ENCODE measurements around the gene SDHC.
"Not testable (repeated sequence)": the region's sequence is repeated elsewhere in the genome, so short reads cannot be mapped to it uniquely, and the experiment has no call there.

Gene SDHC

GRCh38 chr1:161388639-161389038, 74.5 kb downstream of the SDHC start:
- H3K27me3 Mint-ChIP-seq (ENCODE audit: low read depth) = no peaks in the 10 kb centered on the region
- peaks cover 38% of the 10 kb centered on the region for H3K4me1 Mint-ChIP-seq (ENCODE audit: low read depth)
- peak overlapping the region; percentile 90 for H3K4me3 Mint-ChIP-seq
- peak overlapping the region; percentile 96 for H3K27ac Mint-ChIP-seq
- H3K9me3 Mint-ChIP-seq = no peaks in the 10 kb centered on the region
- H3K36me3 Mint-ChIP-seq (ENCODE audit: low read depth) = peaks cover 3% of the 10 kb centered on the region

- not testable (repeated sequence) for H3K9me3 Mint-ChIP-seq; H3K27me3 Mint-ChIP-seq (ENCODE audit: low read depth); H3K36me3 Mint-ChIP-seq (ENCODE audit: low read depth)
- peak overlapping the region; percentile 96 for H3K27ac Mint-ChIP-seq
- H3K4me1 Mint-ChIP-seq (ENCODE audit: low read depth) = peaks cover 38% of the 10 kb centered on the region
- H3K4me3 Mint-ChIP-seq = peak overlapping the region; percentile 90
Observed at GRCh38 chr1:161389158-161389557, 75.0 kb downstream of the SDHC start.

GRCh38 chr1:161389691-161390558, 75.7 kb downstream of the SDHC start:
- Mint-ChIP-seq H3K36me3 (ENCODE audit: low read depth) (peaks cover 3% of the 10 kb centered on the region), H3K4me1 (ENCODE audit: low read depth) (peaks cover 38% of the 10 kb centered on the region), H3K27me3 (ENCODE audit: low read depth) (no peaks in the 10 kb centered on the region), H3K4me3 (peak overlapping the region; percentile 90), H3K9me3 (no peaks in the 10 kb centered on the region), H3K27ac (peak overlapping the region; percentile 96)

GRCh38 chr1:161390559-161390858, 76.3 kb downstream of the SDHC start:
- Mint-ChIP-seq H3K36me3 (ENCODE audit: low read depth) (peaks cover 3% of the 10 kb centered on the region), H3K27me3 (ENCODE audit: low read depth) (no peaks in the 10 kb centered on the region), H3K27ac (peak overlapping the region; percentile 96), H3K4me1 (ENCODE audit: low read depth) (peaks cover 38% of the 10 kb centered on the region), H3K4me3 (peak overlapping the region; percentile 90), H3K9me3 (no peaks in the 10 kb centered on the region)

- H3K4me1 Mint-ChIP-seq (ENCODE audit: low read depth) = peaks cover 38% of the 10 kb centered on the region
- H3K36me3 Mint-ChIP-seq (ENCODE audit: low read depth); H3K27me3 Mint-ChIP-seq (ENCODE audit: low read depth); H3K9me3 Mint-ChIP-seq: not testable (repeated sequence)
- peak overlapping the region; percentile 76 for H3K27ac Mint-ChIP-seq
- H3K4me3 Mint-ChIP-seq = peak overlapping the region; percentile 90
Observed at GRCh38 chr1:161391136-161391535, 77.0 kb downstream of the SDHC start.

- Mint-ChIP-seq H3K4me1 (ENCODE audit: low read depth) (peaks cover 34% of the 10 kb centered on the region), H3K9me3 (no peaks in the 10 kb centered on the region), H3K4me3 (peak overlapping the region; percentile 34), H3K27me3 (ENCODE audit: low read depth) (no peaks in the 10 kb centered on the region), H3K27ac (peak overlapping the region; percentile 41), H3K36me3 (ENCODE audit: low read depth) (no peaks in the 10 kb centered on the region)
Observed at GRCh38 chr1:161391611-161392010, 77.4 kb downstream of the SDHC start.

GRCh38 chr1:161393151-161393550, 79.0 kb downstream of the SDHC start:
- Mint-ChIP-seq H3K4me3 (no peak overlapping the region), H3K27me3 (ENCODE audit: low read depth) (no peaks in the 10 kb centered on the region), H3K9me3 (no peaks in the 10 kb centered on the region), H3K36me3 (ENCODE audit: low read depth) (no peaks in the 10 kb centered on the region), H3K27ac (no peak overlapping the region), H3K4me1 (ENCODE audit: low read depth) (peaks cover 24% of the 10 kb centered on the region)

- Mint-ChIP-seq H3K36me3 (ENCODE audit: low read depth) (peaks cover 24% of the 10 kb centered on the region), H3K4me1 (ENCODE audit: low read depth) (peaks cover 28% of the 10 kb centered on the region)
- H3K4me3 Mint-ChIP-seq; H3K27me3 Mint-ChIP-seq (ENCODE audit: low read depth); H3K27ac Mint-ChIP-seq; H3K9me3 Mint-ChIP-seq: not testable (repeated sequence)
Observed at GRCh38 chr1:161397038-161397437, 82.9 kb downstream of the SDHC start.

GRCh38 chr1:161398900-161399256, 84.7 kb downstream of the SDHC start:
- H3K4me1 Mint-ChIP-seq (ENCODE audit: low read depth) = peaks cover 32% of the 10 kb centered on the region
- peaks cover 7% of the 10 kb centered on the region for H3K9me3 Mint-ChIP-seq
- H3K27me3 Mint-ChIP-seq (ENCODE audit: low read depth) = peaks cover 7% of the 10 kb centered on the region
- peak overlapping the region; percentile 95 for H3K4me3 Mint-ChIP-seq
- H3K36me3 Mint-ChIP-seq (ENCODE audit: low read depth) = peaks cover 24% of the 10 kb centered on the region
- H3K27ac Mint-ChIP-seq = peak overlapping the region; percentile 97

- Mint-ChIP-seq H3K4me3 (peak overlapping the region; percentile 95), H3K4me1 (ENCODE audit: low read depth) (peaks cover 36% of the 10 kb centered on the region), H3K27me3 (ENCODE audit: low read depth) (peaks cover 13% of the 10 kb centered on the region), H3K9me3 (peaks cover 7% of the 10 kb centered on the region), H3K27ac (peak overlapping the region; percentile 97), H3K36me3 (ENCODE audit: low read depth) (peaks cover 24% of the 10 kb centered on the region)
Observed at GRCh38 chr1:161399257-161399998, 85.2 kb downstream of the SDHC start.

GRCh38 chr1:161402446-161402845, 88.3 kb downstream of the SDHC start:
- H3K27me3 Mint-ChIP-seq (ENCODE audit: low read depth) = peaks cover 19% of the 10 kb centered on the region
- H3K36me3 Mint-ChIP-seq (ENCODE audit: low read depth) = peaks cover 28% of the 10 kb centered on the region
- peaks cover 40% of the 10 kb centered on the region for H3K4me1 Mint-ChIP-seq (ENCODE audit: low read depth)
- H3K4me3 Mint-ChIP-seq = no peak overlapping the region
- no peak overlapping the region for H3K27ac Mint-ChIP-seq
- H3K9me3 Mint-ChIP-seq = peaks cover 7% of the 10 kb centered on the region

- peaks cover 35% of the 10 kb centered on the region for H3K4me1 Mint-ChIP-seq (ENCODE audit: low read depth)
- no peak overlapping the region for H3K4me3 Mint-ChIP-seq
- peaks cover 7% of the 10 kb centered on the region for H3K9me3 Mint-ChIP-seq
- H3K27ac Mint-ChIP-seq = no peak overlapping the region
- H3K27me3 Mint-ChIP-seq (ENCODE audit: low read depth) = peaks cover 19% of the 10 kb centered on the region
- peaks cover 25% of the 10 kb centered on the region for H3K36me3 Mint-ChIP-seq (ENCODE audit: low read depth)
Observed at GRCh38 chr1:161404051-161404597, 89.9 kb downstream of the SDHC start.

GRCh38 chr1:161406551-161406950, 92.4 kb downstream of the SDHC start:
- Mint-ChIP-seq H3K4me1 (ENCODE audit: low read depth) (peaks cover 34% of the 10 kb centered on the region), H3K27me3 (ENCODE audit: low read depth) (peaks cover 15% of the 10 kb centered on the region)

GRCh38 chr1:161407451-161407985, 93.3 kb downstream of the SDHC start:
- no peak overlapping the region for H3K4me3 Mint-ChIP-seq
- no peak overlapping the region for H3K27ac Mint-ChIP-seq
- H3K9me3 Mint-ChIP-seq = no peaks in the 10 kb centered on the region
- H3K4me1 Mint-ChIP-seq (ENCODE audit: low read depth) = peaks cover 34% of the 10 kb centered on the region
- H3K27me3 Mint-ChIP-seq (ENCODE audit: low read depth) = peaks cover 15% of the 10 kb centered on the region
- peaks cover 12% of the 10 kb centered on the region for H3K36me3 Mint-ChIP-seq (ENCODE audit: low read depth)

More at GRCh38 chr1:161406551-161406950, 92.4 kb downstream of the SDHC start:
- not testable (repeated sequence) for H3K27ac Mint-ChIP-seq, H3K9me3 Mint-ChIP-seq, H3K4me3 Mint-ChIP-seq
- H3K36me3 Mint-ChIP-seq (ENCODE audit: low read depth) = peaks cover 14% of the 10 kb centered on the region

All from T-helper 1 cell treated with Interleukin-12 subunit alpha and Interleukin-12 subunit beta and Interleukin-4 antibody, amounts not matched to agents 30 μg/mL and 1 μg/mL, for 36 hours (primary cell).